Natural killer cell (primary cell): ENCODE data around the gene RHEB. TPM values are rescaled to one million over a fixed set of nuclear protein-coding genes. Genes with fewer than 3 reads are reported as not detected.

ENCODE experiments used
- ATAC-seq, 3 donors: fragments of 150-1000 bp in 2 of 3; fragments of 200-7000 bp in 1 of 3; cut with Tn5 transposase; 1 replicate in 1 of 3; 2 replicates in 2 of 3; pipeline ENCODE4 v1.10.0; 2021; ENCODE audit warnings: mild to moderate bottlenecking in 2 of 3, moderate library complexity in 2 of 3
- DNase-seq, 2 donors: peaks; one replicate each; pipeline versions ENCODE4 v3.0.0 to v3.0.0-alpha.2; 2013 to 2021; ENCODE audit warnings: mixed read lengths in 1 of 2
- H3K27ac ChIP-seq: one replicate; pipeline ENCODE4 v1.5.1; 2013; ENCODE audit warnings: mild to moderate bottlenecking, low read length
- H3K27me3 ChIP-seq: one replicate; pipeline ENCODE4 v1.6.1; 2013; ENCODE audit warnings: low read length; ENCODE audit not compliant: control insufficient read depth, insufficient read depth
- H3K36me3 ChIP-seq: one replicate; pipeline ENCODE4 v1.6.1; 2013; ENCODE audit warnings: low read length; ENCODE audit not compliant: control insufficient read depth, insufficient read depth
- H3K4me1 ChIP-seq: one replicate; pipeline ENCODE4 v1.6.1; 2013; ENCODE audit warnings: low read length; ENCODE audit not compliant: control insufficient read depth, insufficient read depth
- H3K4me3 ChIP-seq: one replicate; pipeline ENCODE4 v1.5.1; 2013; ENCODE audit warnings: low read length
- H3K9me3 ChIP-seq: one replicate; pipeline ENCODE4 v1.6.1; 2013; ENCODE audit warnings: low read length; ENCODE audit not compliant: control insufficient read depth, insufficient read depth
- H3K27ac Mint-ChIP-seq, 2 donors: one replicate each; pipeline ENCODE4 v1.8.0; 2022; ENCODE audit warnings: mild to moderate bottlenecking in 2 of 2, mixed read lengths in 2 of 2, moderate library complexity in 1 of 2
- H3K27me3 Mint-ChIP-seq, 2 donors: one replicate each; pipeline ENCODE4 v1.8.0; 2022; ENCODE audit warnings: low read depth in 2 of 2, mixed read lengths in 2 of 2
- H3K36me3 Mint-ChIP-seq: one replicate; pipeline ENCODE4 v1.8.0; 2022; ENCODE audit warnings: mixed read lengths
- H3K4me1 Mint-ChIP-seq, 2 donors: one replicate each; pipeline ENCODE4 v1.8.0; 2022; ENCODE audit warnings: mixed read lengths in 2 of 2
- H3K4me3 Mint-ChIP-seq: one replicate; pipeline ENCODE4 v1.8.0; 2022; ENCODE audit warnings: mild to moderate bottlenecking, moderate library complexity, mixed read lengths
- H3K9me3 Mint-ChIP-seq, 2 donors: one replicate each; pipeline ENCODE4 v1.8.0; 2022; ENCODE audit warnings: mixed read lengths in 2 of 2
- CTCF ChIP-seq: fragments of 200-600 bp; IDR thresholded peaks from one replicate; pipeline ENCODE4 v1.8.0; 2022; ENCODE audit warnings: antibody characterized with exemption
- WGBS: methylation state at CpG from one replicate; pipeline ENCODE4 v1.1.7; 2013; ENCODE audit warnings: missing lambda C conversion rate; ENCODE audit not compliant: insufficient coverage; 5-methylcytosine and 5-hydroxymethylcytosine counted together
- intact Hi-C: fragments of 100-400 bp; cut with micrococcal nuclease; formaldehyde crosslinking; loops from one replicate; pipeline ENCODE4 v1.14.2; 2022
- total RNA-seq, 4 donors: library from RNA; stranded (reverse); fragments of 120-200 nt in 1 of 4; gene quantifications; one replicate each; pipeline versions ENCODE4 v1.2.3 to v1.2.4, GENCODE V29; 2013 to 2022

RHEB gene
- total RNA-seq, 3 donors from 2014 or later (not counting 1 experiment from before 2014, with no cell fraction given) = 51.0 to 63.3 (median 63.3) TPM

- H3K9me3 Mint-ChIP-seq = no peaks in the 10 kb centered on the region
- Histone ChIP-seq H3K4me1 (peaks cover 63% of the 10 kb centered on the region), H3K27me3 (peaks cover 10% of the 10 kb centered on the region), H3K27ac (no peak overlapping the region), H3K9me3 (no peaks in the 10 kb centered on the region), H3K4me3 (no peak overlapping the region), H3K36me3 (no peaks in the 10 kb centered on the region)
- no peaks in the 10 kb centered on the region for H3K36me3 Mint-ChIP-seq
- intact Hi-C loops = no loop called here
- H3K27ac Mint-ChIP-seq = no peak overlapping the region
- TF ChIP-seq CTCF = no peak
- H3K27me3 Mint-ChIP-seq = peaks cover 0 to 13% of the 10 kb centered on the region in 2 donors
- ATAC-seq (no peak), DNase-seq (no peak)
- WGBS = 96% methylated on average over 12 of the region's 13 CpGs
- H3K4me3 Mint-ChIP-seq = no peak overlapping the region
- peaks cover 12 to 19% of the 10 kb centered on the region in 2 donors for H3K4me1 Mint-ChIP-seq
Observed at GRCh38 chr7:151431281-151431767, 88.4 kb downstream of the RHEB start.

GRCh38 chr7:151430391-151431205 is 89.1 kb downstream of the RHEB start:
- WGBS = 92% methylated on average over 14 of the region's 16 CpGs
- Histone ChIP-seq H3K27me3 (peaks cover 10% of the 10 kb centered on the region), H3K4me3 (no peak overlapping the region), H3K9me3 (no peaks in the 10 kb centered on the region), H3K4me1 (peaks cover 63% of the 10 kb centered on the region), H3K36me3 (no peaks in the 10 kb centered on the region), H3K27ac (no peak overlapping the region)
- ATAC-seq (no peak), DNase-seq (peak in 1 of 2 donors; percentile 39)
- peak overlapping the region in 1 of 2 donors; percentile 72 for H3K27ac Mint-ChIP-seq
- H3K9me3 Mint-ChIP-seq = no peaks in the 10 kb centered on the region
- no peaks in the 10 kb centered on the region for H3K36me3 Mint-ChIP-seq
- H3K4me1 Mint-ChIP-seq = peaks cover 12 to 19% of the 10 kb centered on the region in 2 donors
- H3K27me3 Mint-ChIP-seq = peaks cover 0 to 13% of the 10 kb centered on the region in 2 donors
- no peak for TF ChIP-seq CTCF
- H3K4me3 Mint-ChIP-seq = no peak overlapping the region
- intact Hi-C loops = no loop called here

- H3K9me3 Mint-ChIP-seq = no peaks in the 10 kb centered on the region
- peak overlapping the region; percentile 61 to 72 for H3K27ac Mint-ChIP-seq
- H3K4me3 ChIP-seq = no peak overlapping the region
- 11% methylated on average over 7 of the region's 10 CpGs for WGBS
- H3K36me3 Mint-ChIP-seq = no peaks in the 10 kb centered on the region
- peak overlapping the region; percentile 61 for H3K27ac ChIP-seq
- H3K27me3 ChIP-seq = peaks cover 10% of the 10 kb centered on the region
- H3K27me3 Mint-ChIP-seq = peaks cover 0 to 13% of the 10 kb centered on the region in 2 donors
- TF ChIP-seq CTCF = no peak
- ATAC-seq (peak; percentile 54 to 87 (median 75)), DNase-seq (peak; percentile 28 to 87)
- H3K4me3 Mint-ChIP-seq = peak overlapping the region; percentile 60
- H3K4me1 Mint-ChIP-seq = peaks cover 12 to 19% of the 10 kb centered on the region in 2 donors
- no peaks in the 10 kb centered on the region for H3K9me3 ChIP-seq
- peaks cover 63% of the 10 kb centered on the region for H3K4me1 ChIP-seq
- intact Hi-C loops = no loop called here
- H3K36me3 ChIP-seq = no peaks in the 10 kb centered on the region
Observed at GRCh38 chr7:151429560-151430331, 89.9 kb downstream of the RHEB start.
